RKO (cell line): ENCODE results near the gene LYSMD1.

Experiments
- DNase-seq: peaks from one replicate; pipeline ENCODE4 v3.0.0-alpha.2; 2016; ENCODE audit warnings: low spot score

LYSMD1 gene

GRCh38 chr1:151135433-151136385 is 30.0 kb downstream of the LYSMD1 start:
- DNase-seq: no peak

GRCh38 chr1:151134991-151135390 is 30.7 kb downstream of the LYSMD1 start:
- DNase-seq: no peak

GRCh38 chr1:151134396-151134795 is 31.3 kb downstream of the LYSMD1 start:
- DNase-seq: no peak

GRCh38 chr1:151133018-151133806 is 32.5 kb downstream of the LYSMD1 start:
- no peak for DNase-seq

- no peak for DNase-seq
These were observed 33.2 kb downstream of the LYSMD1 start for GRCh38 chr1:151132335-151133017.

- DNase-seq: no peak
These were observed 33.9 kb downstream of the LYSMD1 start for GRCh38 chr1:151131701-151132334.

- no peak for DNase-seq
These were observed 34.6 kb downstream of the LYSMD1 start for GRCh38 chr1:151130987-151131586.

GRCh38 chr1:151128800-151129199 is 36.9 kb downstream of the LYSMD1 start:
- DNase-seq: no peak

GRCh38 chr1:151124763-151125403 is 40.8 kb downstream of the LYSMD1 start:
- DNase-seq: no peak

GRCh38 chr1:151113877-151114276 is 51.8 kb downstream of the LYSMD1 start:
- DNase-seq: no peak
